GM23338 (cell line): ENCODE measurements around the gene PMM1. TPM values are rescaled to one million over a fixed set of nuclear protein-coding genes. Genes with fewer than 3 reads are reported as not detected.

Experiments
- ATAC-seq: fragments of 200-7000 bp; cut with Tn5 transposase; 3 replicates; pipeline ENCODE4 v1.9.1; 2020
- DNase-seq: peaks from one replicate; pipeline ENCODE4 v3.0.0-alpha.2; 2015; ENCODE audit warnings: low spot score
- H2AFZ ChIP-seq: fragments of 200-600 bp; sonication (generic); 2 replicates; pipeline ENCODE4 v1.8.0; 2016; ENCODE audit warnings: antibody characterized with exemption, mild to moderate bottlenecking, moderate library complexity
- H3F3A ChIP-seq: fragments of 200-600 bp; sonication (generic); replicated peaks from 2 replicates; pipeline ENCODE4 v1.8.0; 2017; ENCODE audit warnings: antibody characterized with exemption, mixed run types, low read depth
- H3K27ac ChIP-seq: fragments of 200-600 bp; sonication (generic); 2 replicates; pipeline ENCODE4 v1.6.1; 2016; ENCODE audit warnings: low read depth
- H3K27me3 ChIP-seq: fragments of 200-600 bp; sonication (generic); 2 replicates; pipeline ENCODE4 v1.8.0; 2016; ENCODE audit warnings: mild to moderate bottlenecking, mixed run types, moderate library complexity; ENCODE audit not compliant: insufficient read depth
- H3K36me3 ChIP-seq: fragments of 200-600 bp; sonication (generic); 2 replicates; pipeline ENCODE4 v1.8.0; 2016; ENCODE audit warnings: mild to moderate bottlenecking; ENCODE audit not compliant: insufficient read depth
- H3K4me1 ChIP-seq: fragments of 200-600 bp; sonication (generic); 2 replicates; pipeline ENCODE4 v1.8.0; 2016; ENCODE audit warnings: mild to moderate bottlenecking, moderate library complexity; ENCODE audit not compliant: insufficient read depth
- H3K4me2 ChIP-seq: fragments of 200-600 bp; sonication (generic); 2 replicates; pipeline ENCODE4 v1.7.1; 2017; ENCODE audit warnings: mixed run types
- H3K4me3 ChIP-seq: fragments of 200-600 bp; sonication (generic); 2 replicates; pipeline ENCODE4 v1.6.1; 2016; ENCODE audit warnings: mixed run types
- H3K79me2 ChIP-seq: fragments of 200-600 bp; sonication (generic); replicated peaks from 2 replicates; pipeline ENCODE4 v1.8.0; 2017; ENCODE audit warnings: mild to moderate bottlenecking; ENCODE audit not compliant: insufficient read depth
- H3K9me2 ChIP-seq: fragments of 200-600 bp; sonication (generic); 2 replicates; pipeline ENCODE4 v1.8.0; 2017; ENCODE audit not compliant: insufficient read depth
- H4K20me1 ChIP-seq: fragments of 200-600 bp; sonication (generic); replicated peaks from 2 replicates; pipeline ENCODE4 v1.8.0; 2017; ENCODE audit warnings: mild to moderate bottlenecking; ENCODE audit not compliant: insufficient read depth
- H3K27ac Mint-ChIP-seq: 2 replicates; pipeline ENCODE4 v1.8.0; 2020; ENCODE audit warnings: inconsistent platforms, mild to moderate bottlenecking, moderate library complexity, mixed read lengths
- H3K27me3 Mint-ChIP-seq: 3 replicates; pipeline ENCODE4 v1.8.0; 2022; ENCODE audit warnings: low read depth, mild to moderate bottlenecking, moderate library complexity, mixed read lengths, inconsistent platforms; ENCODE audit not compliant: insufficient read depth, poor library complexity
- H3K36me3 Mint-ChIP-seq: 3 replicates; pipeline ENCODE4 v1.8.0; 2021; ENCODE audit warnings: low read depth, mild to moderate bottlenecking, inconsistent platforms, moderate library complexity, mixed read lengths
- H3K4me1 Mint-ChIP-seq: 3 replicates; pipeline ENCODE4 v1.8.0; 2020; ENCODE audit warnings: mild to moderate bottlenecking, inconsistent platforms, mixed read lengths
- H3K4me3 Mint-ChIP-seq: 3 replicates; pipeline ENCODE4 v1.8.0; 2021; ENCODE audit warnings: moderate library complexity, mild to moderate bottlenecking, inconsistent platforms, mixed read lengths
- H3K9me3 Mint-ChIP-seq: 3 replicates; pipeline ENCODE4 v1.8.0; 2020; ENCODE audit warnings: moderate library complexity, mild to moderate bottlenecking, inconsistent platforms, mixed read lengths
- CTCF ChIP-seq, 2 experiments: fragments of 200-600 bp in 1 of 2; sonication (generic) in 1 of 2; conservative IDR thresholded peaks; 2 replicates each; pipeline versions ENCODE4 v1.5.1 to v1.6.1; 2016 to 2017; ENCODE audit warnings: antibody characterized with exemption in 2 of 2, low read depth in 2 of 2, mild to moderate bottlenecking in 2 of 2, moderate library complexity in 1 of 2
- EZH2phosphoT487 ChIP-seq: fragments of 200-600 bp; sonication (generic); IDR thresholded peaks from one replicate; pipeline ENCODE4 v1.8.1; 2018; ENCODE audit warnings: antibody characterized with exemption; ENCODE audit not compliant: unreplicated experiment
- JUNB ChIP-seq: IDR thresholded peaks from one replicate; pipeline ENCODE4 v1.6.1; 2016; ENCODE audit warnings: antibody characterized with exemption; ENCODE audit not compliant: unreplicated experiment
- NANOG ChIP-seq: IDR thresholded peaks from 2 replicates; pipeline ENCODE4 v1.6.1; 2016; ENCODE audit warnings: antibody characterized with exemption, borderline replicate concordance
- POLR2AphosphoS5 ChIP-seq: IDR thresholded peaks from 2 replicates; pipeline ENCODE4 v1.6.1; 2016; ENCODE audit warnings: antibody characterized with exemption, low read depth
- REST ChIP-seq: IDR thresholded peaks from one replicate; pipeline ENCODE4 v1.6.1; 2018; ENCODE audit warnings: antibody characterized with exemption; ENCODE audit not compliant: unreplicated experiment
- STAT1 ChIP-seq: IDR thresholded peaks from one replicate; pipeline ENCODE4 v1.6.1; 2016; ENCODE audit warnings: antibody characterized with exemption; ENCODE audit not compliant: unreplicated experiment
- ZNF331 ChIP-seq: fragments of 250-450 bp; sonication (Bioruptor Pico); IDR thresholded peaks from 2 replicates; pipeline ENCODE4 v1.5.0; 2020; ENCODE audit warnings: low read depth, mild to moderate bottlenecking, moderate library complexity
- polyA plus RNA-seq: library from polyadenylated mRNA; unstranded; fragments of >200 nt; fragmentation: Nextera tagmentation; extraction: Ambion mirVana; gene quantifications from 2 replicates; pipeline ENCODE4 v1.2.1, GENCODE V29; 2016
- total RNA-seq: library from RNA; depleted of rRNA; stranded (reverse); fragments of >200 nt; shearing (Covaris generic); gene quantifications from 2 replicates; pipeline ENCODE4 v1.2.3, GENCODE V29; 2014

The PMM1 gene
- total and polyA plus RNA-seq, 2 experiments from 2014 or later, result 8.7 to 9.9 TPM

GRCh38 chr22:41612603-41613306 lies 23.1 kb upstream of the PMM1 start:
- H3K27me3 Mint-ChIP-seq, result no peaks in the 10 kb centered on the region
- H3K9me3 Mint-ChIP-seq, result no peaks in the 10 kb centered on the region
- H3K4me3 ChIP-seq, result no peak overlapping the region
- peaks cover 24% of the 10 kb centered on the region for H4K20me1 ChIP-seq
- DNase-seq (no peak), ATAC-seq (no peak)
- H2AFZ ChIP-seq, result no peak overlapping the region
- 0 out of 3 replicates have a peak, but pooled peaks cover 2% of the 10 kb centered on the region for H3K4me1 Mint-ChIP-seq
- H3K4me1 ChIP-seq, result no peaks in the 10 kb centered on the region
- TF ChIP-seq ZNF331 (CRISPR knock-in tag) (no peak), EZH2phosphoT487 (no peak), NANOG (no peak), JUNB (no peak)
- no peak overlapping the region for H3K27ac Mint-ChIP-seq
- H3K79me2 ChIP-seq, result peaks cover 16% of the 10 kb centered on the region
- 0 out of 3 replicates have a peak, but pooled peaks cover 3% of the 10 kb centered on the region for H3K36me3 Mint-ChIP-seq
- H3K27me3 ChIP-seq, result no peaks in the 10 kb centered on the region
- no peaks in the 10 kb centered on the region for H3K9me2 ChIP-seq
- 0 out of 2 replicates have a peak, but pooled peaks cover 2% of the 10 kb centered on the region for H3F3A ChIP-seq
- H3K4me3 Mint-ChIP-seq, result no peak overlapping the region
- H3K36me3 ChIP-seq, result no peaks in the 10 kb centered on the region
- H3K4me2 ChIP-seq, result no peak overlapping the region
- no peak overlapping the region for H3K27ac ChIP-seq

GRCh38 chr22:41608386-41608785 lies 18.7 kb upstream of the PMM1 start:
- Histone ChIP-seq H3K4me2 (no peak overlapping the region), H3K4me1 (no peaks in the 10 kb centered on the region), H3K27me3 (no peaks in the 10 kb centered on the region), H3K27ac (no peak overlapping the region), H3F3A (0 out of 2 replicates have a peak, but pooled peaks cover 2% of the 10 kb centered on the region), H3K4me3 (no peak overlapping the region), H4K20me1 (peaks cover 27% of the 10 kb centered on the region), H3K79me2 (peaks cover 2% of the 10 kb centered on the region), H3K36me3 (peaks cover 6% of the 10 kb centered on the region; the same call in 1 of the 2 replicates), H2AFZ (no peak overlapping the region), H3K9me2 (no peaks in the 10 kb centered on the region)
- Mint-ChIP-seq H3K27ac (no peak overlapping the region), H3K4me3 (no peak overlapping the region), H3K4me1 (no peaks in the 10 kb centered on the region), H3K36me3 (peaks cover 25% of the 10 kb centered on the region), H3K9me3 (no peaks in the 10 kb centered on the region; the same call in 2 of the 3 replicates), H3K27me3 (no peaks in the 10 kb centered on the region)
- ATAC-seq, result no peak
- no peak for TF ChIP-seq NANOG
- TF ChIP-seq CTCF (conservative IDR thresholded peaks at IDR 0.05; ENCODE audit: low read depth in 2 of 2), result no peak
- TF ChIP-seq POLR2AphosphoS5, result no peak
- no peak for TF ChIP-seq STAT1
- no peak for TF ChIP-seq ZNF331 (CRISPR knock-in tag)
- TF ChIP-seq REST, result no peak
- TF ChIP-seq EZH2phosphoT487, result no peak
- DNase-seq, result no peak
